SK-N-SH treated with all-trans-retinoic acid at 6 μM for 48 hours (cell line): ENCODE data around the gene PARP16.

Experiments
- ATAC-seq: fragments of 200-7000 bp; cut with Tn5 transposase; 3 replicates; pipeline ENCODE4 v1.9.1; 2020; ENCODE audit warnings: mild to moderate bottlenecking, moderate library complexity
- ARNTL ChIP-seq: fragments of 450-650 bp; formaldehyde crosslinking; IDR thresholded peaks from 2 replicates; pipeline ENCODE4 v1.5.0; 2020; ENCODE audit warnings: low read depth, mild to moderate bottlenecking, moderate library complexity, borderline replicate concordance
- BACH2 ChIP-seq: fragments of 250-450 bp; sonication (Bioruptor Pico); IDR thresholded peaks from 2 replicates; pipeline ENCODE4 v1.9.0; 2021; ENCODE audit warnings: mild to moderate bottlenecking, borderline replicate concordance
- CSDC2 ChIP-seq: fragments of 250-450 bp; sonication (Bioruptor Pico); IDR thresholded peaks from 2 replicates; pipeline ENCODE4 v1.5.0; 2020; ENCODE audit warnings: mild to moderate bottlenecking, moderate library complexity
- CSRNP3 ChIP-seq: fragments of 250-450 bp; sonication (Bioruptor Pico); IDR thresholded peaks from 2 replicates; pipeline ENCODE4 v1.5.1; 2021; ENCODE audit warnings: mild to moderate bottlenecking, moderate library complexity
- ISL1 ChIP-seq: fragments of 250-450 bp; sonication (Bioruptor Pico); IDR thresholded peaks from 2 replicates; pipeline ENCODE4 v2.1.2; 2022; ENCODE audit warnings: mild to moderate bottlenecking, moderate library complexity
- RARB ChIP-seq: fragments of 250-450 bp; sonication (Bioruptor Pico); IDR thresholded peaks from 2 replicates; pipeline ENCODE4 v1.8.0; 2021; ENCODE audit warnings: mild to moderate bottlenecking, moderate library complexity
- TOX ChIP-seq: fragments of 250-450 bp; sonication (Bioruptor Pico); IDR thresholded peaks from 2 replicates; pipeline ENCODE4 v1.8.0; 2021; ENCODE audit warnings: mild to moderate bottlenecking, moderate library complexity, borderline replicate concordance
- TSHZ2 ChIP-seq: fragments of 250-450 bp; sonication (Bioruptor Pico); IDR thresholded peaks from 2 replicates; pipeline ENCODE4 v1.5.0; 2020; ENCODE audit warnings: mild to moderate bottlenecking, moderate library complexity
- ZC3H10 ChIP-seq: fragments of 250-450 bp; sonication (Bioruptor Pico); IDR thresholded peaks from 2 replicates; pipeline ENCODE4 v1.5.1; 2021; ENCODE audit warnings: mild to moderate bottlenecking, moderate library complexity
- ZFP3 ChIP-seq: fragments of 250-450 bp; sonication (Bioruptor Pico); IDR thresholded peaks from 2 replicates; pipeline ENCODE4 v1.5.0; 2020; ENCODE audit warnings: mild to moderate bottlenecking, moderate library complexity
- ZFP30 ChIP-seq: fragments of 450-650 bp; formaldehyde crosslinking; IDR thresholded peaks from 2 replicates; pipeline ENCODE4 v1.5.0; 2022; ENCODE audit warnings: mild to moderate bottlenecking, moderate library complexity
- TF ChIP-seq, protein P1 (sequence below): fragments of 250-450 bp; sonication (Bioruptor Pico); IDR thresholded peaks from 2 replicates; pipeline ENCODE4 v1.5.1; 2020; ENCODE audit warnings: low read depth, mild to moderate bottlenecking, moderate library complexity
- TF ChIP-seq, protein P2 (sequence below): fragments of 250-450 bp; sonication (Bioruptor Pico); IDR thresholded peaks from 2 replicates; pipeline ENCODE4 v1.8.0; 2021; ENCODE audit warnings: low read depth, mild to moderate bottlenecking, moderate library complexity, borderline replicate concordance
- TF ChIP-seq, protein P3 (sequence below): fragments of 250-450 bp; sonication (Bioruptor Pico); IDR thresholded peaks from 2 replicates; pipeline ENCODE4 v1.8.0; 2020; ENCODE audit warnings: mild to moderate bottlenecking, moderate library complexity, borderline replicate concordance

The PARP16 gene

DNA sequence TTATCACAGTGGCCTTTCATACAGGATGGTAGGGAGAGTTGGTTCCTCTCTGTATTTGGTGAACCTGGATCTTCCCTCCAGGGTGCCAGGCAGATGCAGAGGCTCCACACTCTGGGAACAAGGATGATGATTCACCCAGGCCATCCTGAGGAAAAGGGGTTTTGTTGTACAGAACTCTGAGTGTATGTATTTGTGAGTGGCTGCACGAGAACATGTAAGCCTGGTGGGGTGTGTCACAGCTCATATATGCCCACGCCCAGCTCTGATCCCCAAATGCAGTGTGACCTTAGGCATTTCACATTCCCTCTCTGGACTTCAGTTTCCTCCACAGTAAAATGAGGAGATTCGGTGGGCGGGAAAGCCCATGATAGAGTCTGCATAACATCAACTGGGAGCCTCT, 63.8 kb downstream of the PARP16 start:
- no peak for ATAC-seq
- no peak for TF ChIP-seq ARNTL (CRISPR knock-in tag)
- TF ChIP-seq CSRNP3 (CRISPR knock-in tag) = no peak
- no peak for TF ChIP-seq RARB
- TF ChIP-seq, all 23 proteins: peak for 0

- TF ChIP-seq TOX = no peak
- TF ChIP-seq ZFP3 (CRISPR knock-in tag) = no peak
- no peak for TF ChIP-seq BACH2 (CRISPR knock-in tag)
- TF ChIP-seq, protein P1, sequence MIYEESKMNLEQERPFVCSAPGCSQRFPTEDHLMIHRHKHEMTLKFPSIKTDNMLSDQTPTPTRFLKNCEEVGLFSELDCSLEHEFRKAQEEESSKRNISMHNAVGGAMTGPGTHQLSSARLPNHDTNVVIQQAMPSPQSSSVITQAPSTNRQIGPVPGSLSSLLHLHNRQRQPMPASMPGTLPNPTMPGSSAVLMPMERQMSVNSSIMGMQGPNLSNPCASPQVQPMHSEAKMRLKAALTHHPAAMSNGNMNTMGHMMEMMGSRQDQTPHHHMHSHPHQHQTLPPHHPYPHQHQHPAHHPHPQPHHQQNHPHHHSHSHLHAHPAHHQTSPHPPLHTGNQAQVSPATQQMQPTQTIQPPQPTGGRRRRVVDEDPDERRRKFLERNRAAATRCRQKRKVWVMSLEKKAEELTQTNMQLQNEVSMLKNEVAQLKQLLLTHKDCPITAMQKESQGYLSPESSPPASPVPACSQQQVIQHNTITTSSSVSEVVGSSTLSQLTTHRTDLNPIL (CRISPR knock-in tag) = no peak
- TF ChIP-seq ZC3H10 (CRISPR knock-in tag) = no peak
- TF ChIP-seq ZFP30 (CRISPR knock-in tag) = no peak
- no peak for TF ChIP-seq TSHZ2 (CRISPR knock-in tag)
- no peak for ATAC-seq
Measured at GRCh38 chr15:65221697-65222096, 65.0 kb downstream of the PARP16 start.

GRCh38 chr15:65219137-65219536, 67.5 kb downstream of the PARP16 start:
- TF ChIP-seq, protein P2, sequence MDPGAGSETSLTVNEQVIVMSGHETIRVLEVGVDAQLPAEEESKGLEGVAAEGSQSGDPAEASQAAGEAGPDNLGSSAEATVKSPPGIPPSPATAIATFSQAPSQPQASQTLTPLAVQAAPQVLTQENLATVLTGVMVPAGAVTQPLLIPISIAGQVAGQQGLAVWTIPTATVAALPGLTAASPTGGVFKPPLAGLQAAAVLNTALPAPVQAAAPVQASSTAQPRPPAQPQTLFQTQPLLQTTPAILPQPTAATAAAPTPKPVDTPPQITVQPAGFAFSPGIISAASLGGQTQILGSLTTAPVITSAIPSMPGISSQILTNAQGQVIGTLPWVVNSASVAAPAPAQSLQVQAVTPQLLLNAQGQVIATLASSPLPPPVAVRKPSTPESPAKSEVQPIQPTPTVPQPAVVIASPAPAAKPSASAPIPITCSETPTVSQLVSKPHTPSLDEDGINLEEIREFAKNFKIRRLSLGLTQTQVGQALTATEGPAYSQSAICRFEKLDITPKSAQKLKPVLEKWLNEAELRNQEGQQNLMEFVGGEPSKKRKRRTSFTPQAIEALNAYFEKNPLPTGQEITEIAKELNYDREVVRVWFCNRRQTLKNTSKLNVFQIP (CRISPR knock-in tag) = no peak
- TF ChIP-seq ISL1 (CRISPR knock-in tag) (no peak), ZFP30 (CRISPR knock-in tag) (no peak), CSDC2 (CRISPR knock-in tag) (no peak), TSHZ2 (CRISPR knock-in tag) (no peak)
- TF ChIP-seq, protein P3, sequence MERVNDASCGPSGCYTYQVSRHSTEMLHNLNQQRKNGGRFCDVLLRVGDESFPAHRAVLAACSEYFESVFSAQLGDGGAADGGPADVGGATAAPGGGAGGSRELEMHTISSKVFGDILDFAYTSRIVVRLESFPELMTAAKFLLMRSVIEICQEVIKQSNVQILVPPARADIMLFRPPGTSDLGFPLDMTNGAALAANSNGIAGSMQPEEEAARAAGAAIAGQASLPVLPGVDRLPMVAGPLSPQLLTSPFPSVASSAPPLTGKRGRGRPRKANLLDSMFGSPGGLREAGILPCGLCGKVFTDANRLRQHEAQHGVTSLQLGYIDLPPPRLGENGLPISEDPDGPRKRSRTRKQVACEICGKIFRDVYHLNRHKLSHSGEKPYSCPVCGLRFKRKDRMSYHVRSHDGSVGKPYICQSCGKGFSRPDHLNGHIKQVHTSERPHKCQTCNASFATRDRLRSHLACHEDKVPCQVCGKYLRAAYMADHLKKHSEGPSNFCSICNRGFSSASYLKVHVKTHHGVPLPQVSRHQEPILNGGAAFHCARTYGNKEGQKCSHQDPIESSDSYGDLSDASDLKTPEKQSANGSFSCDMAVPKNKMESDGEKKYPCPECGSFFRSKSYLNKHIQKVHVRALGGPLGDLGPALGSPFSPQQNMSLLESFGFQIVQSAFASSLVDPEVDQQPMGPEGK = no peak
- ATAC-seq = no peak
